HG02763 (cell line): Measurements from ENCODE around the gene SERINC5.

ENCODE experiments used
- ATAC-seq: cut with Tn5 transposase; IDR thresholded peaks from one replicate; pipeline ENCODE4 v1.9.1; 2021; ENCODE audit warnings: mild to moderate bottlenecking, moderate library complexity; ENCODE audit not compliant: unreplicated experiment

SERINC5 gene

DNA sequence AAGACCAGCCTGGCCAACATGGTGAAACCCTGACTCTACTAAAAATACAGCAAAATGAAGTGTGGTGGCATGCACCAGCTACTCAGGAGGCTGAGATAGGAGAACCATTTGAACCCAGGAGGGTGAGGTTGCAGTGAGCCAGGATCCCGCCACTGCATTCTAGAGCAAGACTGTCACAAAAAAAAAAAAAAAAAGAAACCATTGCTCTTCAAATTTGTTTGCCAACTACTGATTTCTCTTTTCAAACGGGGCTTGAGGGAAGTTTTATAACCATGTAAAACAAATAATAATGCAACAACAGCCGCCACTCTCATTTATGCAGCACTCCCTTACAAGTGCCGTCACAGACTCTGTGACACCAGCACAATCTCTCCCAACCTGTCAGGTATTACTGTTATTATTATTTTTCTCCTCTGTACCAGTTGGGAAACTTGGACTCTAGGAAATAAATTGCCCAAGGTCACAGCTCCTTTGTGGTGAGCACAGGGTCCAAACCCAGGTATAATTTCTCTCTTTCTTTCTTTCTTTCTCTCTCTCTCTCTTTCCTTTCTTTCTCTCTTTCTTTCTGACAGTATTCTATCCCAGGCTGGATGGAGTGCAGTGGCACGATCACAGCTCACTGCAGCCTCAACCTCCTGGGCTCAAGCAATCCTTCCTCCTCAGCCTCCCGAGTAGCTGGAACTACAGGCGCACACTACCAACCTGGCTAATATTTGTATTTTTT, 25.4 kb downstream of the SERINC5 start:
- no peak for ATAC-seq

DNA sequence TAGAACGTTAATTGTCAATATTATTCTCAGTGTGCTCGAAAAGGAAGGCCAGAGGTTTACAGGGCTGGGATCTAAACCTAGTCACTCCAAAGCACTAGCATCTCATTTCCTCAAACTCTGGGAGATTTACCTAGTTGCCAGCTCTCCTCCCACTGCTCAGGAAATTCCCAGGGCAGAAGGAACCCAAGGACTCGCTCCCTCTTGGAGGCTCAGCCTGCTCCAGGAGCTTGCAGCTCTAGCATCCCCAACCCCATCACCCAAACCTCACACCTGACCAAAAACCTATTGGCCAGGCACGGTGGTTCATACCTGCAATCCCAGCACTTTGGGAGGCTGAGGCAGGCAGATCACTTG, 26.0 kb downstream of the SERINC5 start:
- no peak for ATAC-seq

DNA sequence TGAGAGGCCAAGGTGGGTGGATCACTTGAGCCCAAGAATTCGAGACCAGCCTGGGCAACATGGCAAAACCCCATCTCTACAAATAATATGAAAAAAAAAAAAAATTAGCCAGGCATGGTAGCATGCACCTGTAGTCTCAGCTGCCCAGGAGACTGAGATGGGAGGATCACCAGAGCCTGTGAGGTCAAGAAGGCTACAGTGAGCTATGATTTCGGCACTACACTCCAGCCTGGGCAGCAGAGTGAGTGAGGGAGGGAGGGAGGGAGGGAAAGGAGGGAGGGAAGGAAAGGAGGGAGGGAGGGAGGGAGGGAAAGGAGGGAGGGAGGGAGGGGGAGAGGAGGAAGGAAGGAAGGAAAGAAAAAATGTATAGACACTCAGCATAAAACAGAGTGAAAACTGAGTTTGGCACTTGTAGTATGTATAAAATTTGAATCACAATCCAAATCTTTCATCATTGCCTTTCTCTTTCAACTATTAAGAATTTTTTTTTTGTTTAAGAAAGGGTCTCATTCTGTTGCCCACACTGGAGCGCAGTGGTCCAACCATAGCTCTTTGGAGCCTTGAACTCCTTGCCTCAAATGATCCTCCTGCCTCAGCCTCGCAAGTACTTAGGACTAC, 27.8 kb downstream of the SERINC5 start:
- ATAC-seq, result no peak

DNA sequence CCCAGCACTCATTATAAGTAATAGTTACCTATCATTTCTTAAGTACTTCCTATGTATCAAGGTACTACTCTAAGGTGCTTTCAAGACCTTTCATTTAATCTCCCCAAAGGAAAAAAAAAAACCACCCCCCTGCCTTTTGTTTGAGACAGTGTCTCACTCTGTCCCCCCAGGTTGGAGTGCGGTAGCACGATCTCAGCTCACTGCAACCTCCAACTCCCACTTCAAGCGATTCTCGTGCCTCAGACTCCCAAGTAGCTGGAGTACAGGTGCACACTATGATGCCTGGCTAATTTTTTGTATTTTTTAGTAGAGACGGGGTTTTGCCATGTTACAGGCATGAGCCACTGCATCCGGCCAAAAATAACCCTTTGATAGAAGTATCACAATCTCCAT, 29.9 kb downstream of the SERINC5 start:
- no peak for ATAC-seq

DNA sequence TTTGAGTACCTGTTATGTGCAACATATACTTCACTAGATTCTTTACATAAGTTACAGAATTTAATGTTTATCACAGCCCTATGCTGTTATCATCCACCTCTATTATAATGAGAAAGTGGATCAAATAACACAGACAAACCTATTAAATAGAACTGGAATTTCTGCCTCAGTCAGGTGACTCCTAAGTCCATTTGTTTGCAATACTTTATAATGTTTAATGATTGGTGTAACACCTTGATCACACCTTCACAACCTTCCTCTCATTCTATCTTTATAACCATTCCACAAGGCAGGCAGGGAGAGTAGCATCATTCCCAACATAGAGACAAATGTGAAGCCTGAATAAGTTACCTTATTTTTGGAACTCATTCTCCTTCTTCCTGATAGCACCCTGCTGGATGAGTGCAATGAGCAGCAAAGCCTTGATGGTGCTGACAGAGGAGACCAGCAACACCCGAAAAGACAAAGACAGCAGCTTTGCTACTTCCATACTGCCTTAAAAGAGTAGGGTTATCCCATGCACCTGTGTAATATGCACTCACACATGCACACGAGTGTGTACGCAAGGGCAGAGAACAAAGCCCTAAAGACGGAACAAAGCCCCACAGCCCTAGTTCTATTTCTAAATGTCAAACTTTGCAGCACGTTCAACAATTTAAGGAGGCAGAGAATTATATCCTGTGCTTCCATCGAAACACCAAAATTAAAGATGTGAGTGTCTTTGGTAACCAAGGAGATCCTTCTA, 30.5 kb downstream of the SERINC5 start:
- ATAC-seq, result no peak

DNA sequence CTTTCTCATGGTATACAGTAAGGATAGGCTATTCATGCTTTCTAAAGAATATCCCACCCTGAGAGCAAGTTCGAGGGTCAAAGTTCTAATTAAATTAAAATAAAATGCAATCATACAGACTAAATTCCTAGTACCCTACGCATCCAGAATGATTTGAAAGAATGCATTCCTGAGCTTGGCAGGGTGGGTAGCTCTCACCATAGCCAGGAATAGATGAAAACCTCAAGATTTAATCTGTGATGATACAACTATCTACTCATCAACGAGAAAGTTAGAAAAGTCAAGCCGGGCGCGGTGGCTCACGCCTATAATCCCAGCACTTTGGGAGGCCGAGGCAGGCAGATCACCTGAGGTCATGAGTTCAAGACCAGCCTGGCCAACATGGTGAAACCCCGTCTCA, 32.3 kb downstream of the SERINC5 start:
- no peak for ATAC-seq

DNA sequence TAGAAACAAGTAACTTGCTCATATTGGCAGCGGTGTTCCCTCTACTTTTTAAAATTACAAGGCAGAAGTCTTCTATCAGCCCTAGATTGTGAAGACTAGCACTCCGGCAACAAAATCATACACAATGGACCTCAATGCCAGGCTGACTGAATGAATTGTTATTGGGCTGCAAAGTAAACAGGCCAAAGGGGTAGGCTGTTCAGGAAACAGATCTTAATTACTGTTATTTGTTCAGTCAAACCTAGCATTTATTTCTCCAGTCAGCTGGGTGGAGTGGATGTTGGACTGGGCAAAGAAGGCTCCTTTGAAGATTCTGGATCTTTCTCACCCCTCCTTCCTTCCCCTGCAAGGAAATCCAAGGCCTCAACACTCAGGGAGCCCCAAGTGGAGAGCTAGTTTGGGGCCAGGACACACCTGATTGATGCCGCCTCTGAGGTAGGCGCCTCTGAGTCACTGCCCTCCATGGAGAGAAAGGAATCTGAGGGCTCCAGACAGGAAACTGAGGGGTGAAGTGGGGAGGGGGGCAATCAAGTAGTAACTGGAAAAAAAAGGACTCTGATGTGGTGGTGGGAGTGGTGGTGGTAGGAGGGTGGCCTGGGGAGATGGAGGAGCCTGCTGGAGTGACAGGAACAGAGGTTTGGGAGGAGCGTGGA, 35.5 kb downstream of the SERINC5 start:
- no peak for ATAC-seq

DNA sequence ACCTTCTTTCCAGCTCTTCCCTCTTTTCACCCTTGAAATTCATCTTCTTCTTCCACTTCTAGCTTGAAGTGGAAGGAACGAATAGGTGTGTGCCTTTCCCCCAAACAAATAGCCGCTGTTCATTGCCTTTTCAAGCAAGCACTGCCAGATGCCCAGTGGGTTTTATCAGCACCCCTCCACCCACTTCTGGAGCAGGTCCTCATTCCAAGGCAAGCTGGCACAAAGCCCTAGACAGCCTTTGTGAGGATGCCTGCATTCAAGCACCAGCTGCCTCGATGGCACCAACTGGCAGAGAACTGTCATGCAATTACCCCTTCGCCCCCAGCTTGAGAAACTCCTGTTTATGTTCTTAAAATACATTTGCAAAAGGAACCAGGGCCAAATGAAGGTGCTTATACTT, 36.5 kb downstream of the SERINC5 start:
- no peak for ATAC-seq

DNA sequence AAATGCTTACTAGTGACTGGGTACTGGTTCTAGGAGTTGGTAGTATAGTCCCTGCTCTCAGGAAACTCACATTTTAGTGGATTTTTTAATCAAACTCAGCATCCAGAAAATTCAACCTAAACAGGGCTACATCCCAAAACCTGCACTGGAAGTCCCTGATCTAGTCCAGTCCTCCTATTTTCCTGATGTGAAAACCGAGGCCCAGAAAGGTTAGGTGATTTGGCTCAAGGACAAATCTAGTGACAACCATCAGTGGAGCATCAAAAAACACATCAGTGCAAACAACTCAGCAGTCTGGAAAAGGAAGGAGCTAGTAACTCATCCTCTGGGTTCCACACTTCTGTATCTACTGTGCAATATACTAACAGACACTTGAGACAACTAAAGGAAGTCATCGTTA, 38.2 kb downstream of the SERINC5 start:
- ATAC-seq, result no peak

DNA sequence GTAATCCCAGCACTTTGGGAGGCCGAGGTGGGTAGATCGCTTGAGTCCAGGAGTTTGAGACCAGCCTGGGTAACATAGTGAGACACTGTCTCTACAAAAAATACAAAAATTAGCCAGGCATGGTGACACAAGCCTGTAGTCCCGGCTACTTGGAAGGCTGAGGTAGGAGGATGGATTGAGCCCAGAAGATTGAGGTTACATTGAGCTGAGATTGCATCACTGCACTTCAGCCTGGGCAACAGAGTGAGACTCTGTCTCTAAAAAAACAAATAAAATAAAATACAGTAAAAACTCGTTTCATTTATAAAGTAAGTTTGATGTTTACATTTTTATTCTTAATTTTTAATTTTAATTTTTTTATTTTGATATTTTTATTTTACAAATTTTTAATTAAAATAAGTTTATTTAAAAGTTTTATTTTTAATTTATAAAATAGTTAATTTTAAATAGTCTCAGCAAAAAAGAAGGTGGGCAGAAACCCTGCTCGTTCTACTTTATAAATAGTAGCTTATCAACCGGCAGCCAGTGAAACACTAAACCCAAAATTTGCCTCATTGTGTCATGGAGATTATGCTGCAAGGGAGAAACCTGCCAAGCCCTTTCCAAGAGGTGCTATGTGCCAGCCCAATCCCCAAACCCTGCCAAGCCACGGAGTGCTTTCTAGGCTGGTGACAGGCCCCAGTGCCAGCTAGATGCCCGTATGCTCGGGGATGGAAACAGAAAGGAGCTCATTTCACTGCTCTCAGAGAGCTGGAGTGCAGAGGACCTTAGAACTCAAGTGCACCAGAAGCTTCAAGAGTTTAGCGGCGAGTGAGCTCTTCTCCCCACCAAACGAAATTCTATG, 38.9 kb downstream of the SERINC5 start:
- no peak for ATAC-seq

DNA sequence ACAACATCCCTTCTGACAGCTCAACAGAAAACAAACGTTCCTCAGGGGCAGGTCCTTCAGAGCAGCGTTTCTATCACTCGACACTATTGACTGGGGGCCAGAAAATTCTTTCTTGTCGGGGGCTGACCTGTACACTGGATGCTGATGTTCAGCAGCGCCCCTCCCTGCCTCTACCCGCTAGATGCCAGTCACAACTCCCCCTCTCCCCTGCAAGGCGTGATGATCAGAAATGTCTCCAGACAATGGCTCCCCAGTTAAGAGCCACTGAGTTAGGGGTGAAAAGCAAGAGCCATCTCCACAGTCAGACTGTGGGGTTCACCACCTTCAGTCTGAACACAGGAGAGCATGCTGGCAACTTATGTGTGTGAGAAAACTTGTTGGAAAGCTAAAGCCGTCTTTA, 39.8 kb downstream of the SERINC5 start:
- no peak for ATAC-seq

DNA sequence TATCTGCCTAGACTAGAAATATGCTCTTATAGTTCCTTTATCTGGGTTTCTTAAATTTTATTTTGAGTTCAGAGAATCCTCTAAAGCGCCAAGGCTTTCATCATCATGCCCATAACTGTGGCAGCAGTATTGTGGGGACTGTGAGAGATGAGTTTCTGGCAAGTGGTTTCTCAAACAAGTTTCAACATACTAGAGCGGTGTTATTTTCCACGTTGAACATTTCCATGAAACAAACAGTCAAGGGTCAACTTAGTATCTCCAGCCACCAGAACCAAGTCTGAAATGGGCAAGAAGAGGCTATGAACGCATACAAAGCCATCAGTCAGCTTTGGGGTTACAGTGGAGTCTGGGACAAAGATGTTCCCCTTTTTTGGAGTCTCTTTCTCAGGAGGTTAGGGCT, 40.3 kb downstream of the SERINC5 start:
- no peak for ATAC-seq

DNA sequence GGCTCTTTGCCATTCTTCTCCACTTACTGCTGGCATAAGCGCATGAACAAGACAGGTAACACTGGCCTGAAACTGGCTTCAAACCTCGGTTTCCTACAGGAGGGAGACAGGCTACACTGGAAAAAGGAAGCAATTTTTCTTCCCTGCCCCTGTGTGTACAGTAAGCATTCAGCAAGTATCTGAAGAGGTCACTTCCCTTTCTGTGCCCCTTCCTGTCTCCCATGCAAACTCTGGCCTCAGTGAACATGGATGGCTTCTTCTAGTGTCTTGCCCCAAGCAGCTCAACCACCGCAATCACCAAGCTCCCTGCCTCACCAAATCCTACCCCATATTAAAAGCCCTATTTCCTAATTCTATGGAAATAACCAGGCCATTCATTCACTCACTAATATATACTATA, 42.4 kb downstream of the SERINC5 start:
- no peak for ATAC-seq

DNA sequence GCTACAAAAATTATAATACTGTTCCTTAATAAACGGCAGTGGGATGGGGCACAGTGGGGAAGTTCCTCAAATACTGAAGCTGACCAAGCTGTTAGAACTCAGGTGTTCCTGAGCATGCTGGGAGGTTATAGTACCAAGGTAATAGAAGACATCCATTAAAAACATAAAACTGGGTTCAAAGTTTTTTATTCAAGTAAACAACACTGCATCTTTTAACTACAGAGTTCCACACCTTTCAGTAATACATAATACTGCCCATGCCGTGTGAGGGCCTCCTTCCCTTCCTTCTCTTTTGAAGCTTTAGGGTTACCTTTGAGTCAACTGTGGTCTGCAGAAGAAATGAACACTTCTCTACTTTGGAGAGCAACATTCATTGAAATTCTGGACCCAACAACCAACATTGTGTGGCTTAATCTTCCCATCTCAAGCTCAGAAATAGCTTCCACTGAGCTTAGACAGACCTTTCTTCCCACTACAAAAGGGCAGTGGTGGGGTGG, 43.6 kb downstream of the SERINC5 start:
- no peak for ATAC-seq

DNA sequence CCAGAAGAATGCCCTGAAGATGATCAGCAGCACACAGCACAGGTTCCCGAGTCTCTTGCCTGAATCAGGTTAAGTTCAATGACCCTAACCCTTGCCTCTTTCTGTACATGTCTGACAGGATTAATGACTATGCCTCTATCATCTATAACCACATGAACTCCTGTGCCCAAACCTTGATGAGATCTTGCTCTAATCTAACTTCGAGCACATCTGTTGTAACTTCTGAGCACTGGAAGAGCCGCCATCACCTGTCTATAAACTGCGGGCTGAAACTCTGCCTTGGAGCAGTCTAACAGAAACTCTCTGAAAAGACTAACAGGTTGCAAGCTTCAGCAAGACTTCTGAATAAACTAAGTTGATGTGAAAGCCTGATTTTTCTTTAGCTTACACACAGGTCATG, 44.5 kb downstream of the SERINC5 start:
- no peak for ATAC-seq

DNA sequence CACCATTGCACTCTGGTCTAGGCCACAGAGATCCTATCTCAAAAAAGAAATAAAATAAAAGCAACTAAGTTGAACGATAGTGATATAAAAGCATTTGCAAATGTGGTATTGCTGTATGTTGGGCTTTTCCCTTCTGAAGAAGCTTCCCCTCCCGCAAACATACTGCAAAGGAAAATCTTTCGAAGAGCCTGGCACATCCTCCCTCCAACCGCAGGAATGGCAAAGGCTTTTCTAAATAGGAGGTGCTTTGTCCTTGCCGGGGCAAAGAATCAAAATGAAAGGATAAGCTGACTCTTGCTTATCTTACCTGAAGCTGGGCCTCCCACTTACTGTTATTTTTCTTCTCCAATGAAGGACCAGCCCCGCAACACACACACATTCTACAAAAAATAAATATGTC, 45.8 kb downstream of the SERINC5 start:
- no peak for ATAC-seq

DNA sequence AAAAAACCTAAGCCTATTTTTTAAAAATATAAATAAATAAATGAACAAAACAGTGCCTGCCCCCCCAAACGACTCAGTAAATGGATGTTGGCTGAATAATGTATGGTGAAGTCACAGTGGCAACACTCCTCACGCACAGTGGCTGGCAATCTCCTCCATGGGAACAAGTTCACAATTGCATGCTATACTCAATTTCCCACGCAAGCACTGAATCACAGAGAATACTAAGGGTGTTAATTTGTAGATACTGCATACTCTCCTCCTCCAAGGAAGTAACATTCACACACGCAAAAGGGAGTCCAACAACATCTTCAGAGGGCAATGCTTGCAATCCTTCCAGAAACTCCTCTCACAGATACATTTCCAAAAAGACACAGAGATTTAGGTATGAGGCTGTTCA, 47.5 kb downstream of the SERINC5 start:
- no peak for ATAC-seq

DNA sequence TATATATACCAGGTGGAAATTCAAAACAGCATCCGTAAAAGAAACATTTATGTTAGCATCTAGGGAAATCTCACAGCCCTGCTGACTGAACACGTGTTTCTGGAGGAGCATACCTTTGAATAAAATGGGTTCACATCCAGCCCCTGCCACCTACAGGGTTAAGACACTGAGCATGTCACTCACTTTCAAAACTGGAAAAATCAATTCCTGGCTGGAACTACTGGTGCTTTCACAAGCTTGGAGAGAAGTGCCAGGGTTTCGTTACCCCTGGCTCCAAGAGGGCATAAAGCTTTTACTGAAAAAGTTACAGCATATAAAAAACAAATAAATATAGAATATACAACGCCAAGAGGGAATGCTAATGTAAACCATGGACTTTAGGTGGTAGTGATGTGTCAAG, 48.0 kb downstream of the SERINC5 start:
- ATAC-seq, result no peak

DNA sequence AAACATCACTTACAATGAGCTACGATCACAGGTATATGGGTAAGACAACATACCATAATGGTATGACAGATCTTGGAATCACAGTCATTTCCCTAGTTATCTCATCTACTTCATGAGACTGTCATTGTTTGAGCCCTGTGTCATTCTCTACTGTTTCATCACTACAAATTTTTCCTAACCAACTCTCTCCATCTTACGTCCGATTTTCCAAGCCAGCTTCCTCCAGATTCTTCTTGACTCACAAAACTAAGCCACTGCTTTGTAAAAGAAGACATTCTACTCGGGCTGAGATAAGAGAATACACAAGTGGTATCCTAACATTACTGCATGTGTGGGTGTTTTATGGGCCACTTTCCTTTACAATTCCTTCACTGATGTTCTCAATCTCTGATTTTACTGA, 49.6 kb downstream of the SERINC5 start:
- no peak for ATAC-seq

DNA sequence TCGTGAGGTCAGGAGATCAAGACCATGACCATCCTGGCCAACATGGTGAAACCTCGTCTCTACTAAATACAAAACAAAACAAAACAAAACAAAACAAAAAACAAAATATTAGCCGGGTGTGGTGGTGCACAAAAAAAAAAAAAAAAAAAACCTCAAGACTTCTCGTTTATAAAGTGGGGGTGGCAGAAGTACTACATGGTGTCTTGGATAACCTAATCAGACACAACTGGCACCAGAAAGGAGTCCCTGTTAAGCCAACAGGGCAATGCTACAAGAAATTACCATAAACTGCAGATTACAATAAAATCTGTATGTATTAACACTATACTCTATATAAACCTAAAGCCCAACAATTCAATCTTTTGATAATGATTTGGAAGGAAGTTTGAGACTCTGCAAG, 50.0 kb downstream of the SERINC5 start:
- ATAC-seq, result no peak
